ENCODE results near the gene TJP2.

- TF ChIP-seq POLR2A (IDR thresholded peaks at IDR 0.05), result no peak
- TF ChIP-seq CTCF (IDR thresholded peaks at IDR 0.05), result no peak
These were observed 18.1 kb downstream of the TJP2 start for GRCh38 chr9:69192214-69192613.
